ENCODE results near the gene AKT2.

DNA sequence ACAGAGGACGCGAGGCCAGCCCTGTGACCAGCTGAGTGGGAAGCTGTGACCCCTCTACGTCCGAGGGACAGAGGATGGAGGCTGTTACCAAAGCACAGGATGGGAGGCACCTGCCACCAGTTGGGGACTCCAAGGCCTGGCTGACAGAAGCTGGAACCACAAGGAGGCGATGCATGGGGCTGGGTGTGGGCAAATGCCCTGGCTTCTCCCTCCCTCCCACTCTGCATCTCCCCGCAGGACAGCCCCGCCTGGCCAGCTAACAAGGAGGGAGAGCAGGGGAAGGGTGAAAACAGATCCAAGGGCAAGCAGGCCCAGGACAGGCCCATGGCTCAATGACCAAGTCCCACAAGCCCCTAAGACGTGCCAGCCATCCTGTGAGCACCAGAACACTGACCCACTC, 28.6 kb downstream of the AKT2 start:
- TF ChIP-seq, protein P1, sequence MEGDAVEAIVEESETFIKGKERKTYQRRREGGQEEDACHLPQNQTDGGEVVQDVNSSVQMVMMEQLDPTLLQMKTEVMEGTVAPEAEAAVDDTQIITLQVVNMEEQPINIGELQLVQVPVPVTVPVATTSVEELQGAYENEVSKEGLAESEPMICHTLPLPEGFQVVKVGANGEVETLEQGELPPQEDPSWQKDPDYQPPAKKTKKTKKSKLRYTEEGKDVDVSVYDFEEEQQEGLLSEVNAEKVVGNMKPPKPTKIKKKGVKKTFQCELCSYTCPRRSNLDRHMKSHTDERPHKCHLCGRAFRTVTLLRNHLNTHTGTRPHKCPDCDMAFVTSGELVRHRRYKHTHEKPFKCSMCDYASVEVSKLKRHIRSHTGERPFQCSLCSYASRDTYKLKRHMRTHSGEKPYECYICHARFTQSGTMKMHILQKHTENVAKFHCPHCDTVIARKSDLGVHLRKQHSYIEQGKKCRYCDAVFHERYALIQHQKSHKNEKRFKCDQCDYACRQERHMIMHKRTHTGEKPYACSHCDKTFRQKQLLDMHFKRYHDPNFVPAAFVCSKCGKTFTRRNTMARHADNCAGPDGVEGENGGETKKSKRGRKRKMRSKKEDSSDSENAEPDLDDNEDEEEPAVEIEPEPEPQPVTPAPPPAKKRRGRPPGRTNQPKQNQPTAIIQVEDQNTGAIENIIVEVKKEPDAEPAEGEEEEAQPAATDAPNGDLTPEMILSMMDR (conservative IDR thresholded peaks at IDR 0.05): no peak
- no peak for TF ChIP-seq ZFX (IDR thresholded peaks at IDR 0.05)

Data from C4-2B (cell line).